ENCODE results near the gene RNF212.

The RNF212 gene

GRCh38 chr4:1023895-1024740, 89.2 kb downstream of the RNF212 start:
- no peak for TF ChIP-seq CTCF (IDR thresholded peaks at IDR 0.05; ENCODE audit: extremely low read depth, missing control alignments)
- no peak for DNase-seq (ENCODE audit: low spot score)

- DNase-seq (ENCODE audit: low spot score) = no peak
- no peak for TF ChIP-seq CTCF (IDR thresholded peaks at IDR 0.05; ENCODE audit: extremely low read depth, missing control alignments)
Observed at GRCh38 chr4:1023075-1023640, 90.2 kb downstream of the RNF212 start.

GRCh38 chr4:1022739-1023066, 90.7 kb downstream of the RNF212 start:
- TF ChIP-seq CTCF (IDR thresholded peaks at IDR 0.05; ENCODE audit: extremely low read depth, missing control alignments) = no peak
- no peak for DNase-seq (ENCODE audit: low spot score)

GRCh38 chr4:1022051-1022738, 91.2 kb downstream of the RNF212 start:
- no peak for TF ChIP-seq CTCF (IDR thresholded peaks at IDR 0.05; ENCODE audit: extremely low read depth, missing control alignments)
- DNase-seq (ENCODE audit: low spot score) = no peak
